C4-2B (cell line): ENCODE measurements around the gene QRICH2.

Source experiments
- CTCF ChIP-seq: fragments of 450-650 bp; conservative IDR thresholded peaks from 2 replicates; pipeline ENCODE4 v1.5.1; 2017; ENCODE audit warnings: mild to moderate bottlenecking
- ZFX ChIP-seq: fragments of 450-650 bp; IDR thresholded peaks from 2 replicates; pipeline ENCODE4 v1.6.1; 2017

- TF ChIP-seq CTCF, result no peak
- TF ChIP-seq ZFX, result no peak
These were observed 73.8 kb downstream of the QRICH2 start for GRCh38 chr17:76234354-76234679.
